NCI-H1694 treated with DMSO at 0.1 percent for 48 hours (cell line): ENCODE results near the gene SMARCAD1.
"Not testable (repeated sequence)": the region's sequence is repeated elsewhere in the genome, so short reads cannot be mapped to it uniquely, and the experiment has no call there.

ENCODE experiments used
- DNase-seq: peaks from one replicate; lab custom pipeline; 2025; lab: John Stamatoyannopoulos, UW

Gene SMARCAD1

DNA sequence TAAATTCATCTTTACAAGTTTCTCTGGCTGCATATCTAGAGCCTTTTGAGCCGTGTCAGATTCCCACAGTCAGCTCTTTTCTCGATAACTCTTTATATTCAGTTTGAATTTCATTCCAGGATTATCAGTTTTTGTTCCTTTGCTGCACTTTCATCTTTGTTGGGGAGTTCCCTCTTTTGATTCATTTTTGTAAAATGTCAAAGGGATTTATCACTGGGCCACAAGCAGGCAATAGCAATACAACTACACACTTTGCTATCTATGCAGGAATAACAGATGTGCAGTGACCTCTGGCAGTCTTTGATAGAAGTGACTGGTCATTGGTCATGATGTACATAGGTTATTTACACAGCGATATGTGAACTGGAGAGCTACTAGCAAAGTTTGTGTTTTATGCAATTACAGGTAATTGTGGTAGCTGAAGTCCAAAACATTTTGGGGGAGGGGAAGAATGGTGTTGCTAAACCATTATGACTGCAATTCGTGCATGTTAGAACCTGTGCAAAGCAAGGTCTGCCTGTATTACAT lies 91.1 kb downstream of the SMARCAD1 start:
- DNase-seq: no peak

DNA sequence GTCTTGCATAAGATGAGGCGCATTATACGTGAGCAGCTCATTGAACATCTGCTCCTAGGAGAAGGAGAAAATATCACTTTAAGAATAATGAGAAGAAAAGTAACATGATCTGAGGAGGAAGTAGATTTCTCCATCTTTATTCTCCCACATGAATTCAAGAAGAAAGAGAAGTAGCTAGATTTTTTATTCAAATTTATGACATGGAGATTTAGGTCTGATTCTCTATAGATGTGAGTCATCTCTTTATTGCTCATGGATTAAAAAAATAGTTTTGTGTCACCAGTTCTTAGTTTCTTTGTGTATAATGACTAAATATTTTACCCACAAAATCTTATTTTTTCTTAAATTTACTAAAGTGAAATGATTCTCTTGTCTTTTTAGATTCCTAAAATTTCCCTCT lies 94.5 kb downstream of the SMARCAD1 start:
- DNase-seq: no peak

DNA sequence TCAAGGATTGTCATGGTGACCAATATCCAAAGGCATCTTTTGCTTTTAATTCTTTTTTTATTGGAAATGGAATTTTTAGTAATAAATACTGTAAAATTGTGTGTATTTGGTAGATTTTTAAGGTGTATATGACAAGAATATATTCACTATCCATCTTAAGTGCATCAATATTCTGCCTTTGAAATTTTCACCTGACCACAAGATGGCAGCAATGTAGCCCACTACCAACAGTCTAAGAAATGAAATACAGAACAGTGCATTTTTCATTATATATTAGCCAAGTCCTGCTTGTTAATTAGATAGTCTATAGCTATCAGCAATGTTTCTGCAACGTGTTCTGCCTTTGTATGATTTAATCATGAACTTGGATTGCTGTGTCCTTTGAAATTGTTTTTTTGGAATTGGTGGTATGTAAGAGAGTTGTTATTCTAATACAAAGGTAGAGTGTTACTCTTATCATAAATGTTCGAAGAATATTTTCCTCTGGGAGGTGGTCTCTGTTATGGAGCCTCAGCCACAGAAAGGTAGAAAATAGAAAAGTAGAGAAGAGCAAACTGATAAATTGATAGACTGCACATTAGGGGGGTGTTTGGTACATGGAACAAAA lies 96.8 kb downstream of the SMARCAD1 start:
- DNase-seq: no peak

DNA sequence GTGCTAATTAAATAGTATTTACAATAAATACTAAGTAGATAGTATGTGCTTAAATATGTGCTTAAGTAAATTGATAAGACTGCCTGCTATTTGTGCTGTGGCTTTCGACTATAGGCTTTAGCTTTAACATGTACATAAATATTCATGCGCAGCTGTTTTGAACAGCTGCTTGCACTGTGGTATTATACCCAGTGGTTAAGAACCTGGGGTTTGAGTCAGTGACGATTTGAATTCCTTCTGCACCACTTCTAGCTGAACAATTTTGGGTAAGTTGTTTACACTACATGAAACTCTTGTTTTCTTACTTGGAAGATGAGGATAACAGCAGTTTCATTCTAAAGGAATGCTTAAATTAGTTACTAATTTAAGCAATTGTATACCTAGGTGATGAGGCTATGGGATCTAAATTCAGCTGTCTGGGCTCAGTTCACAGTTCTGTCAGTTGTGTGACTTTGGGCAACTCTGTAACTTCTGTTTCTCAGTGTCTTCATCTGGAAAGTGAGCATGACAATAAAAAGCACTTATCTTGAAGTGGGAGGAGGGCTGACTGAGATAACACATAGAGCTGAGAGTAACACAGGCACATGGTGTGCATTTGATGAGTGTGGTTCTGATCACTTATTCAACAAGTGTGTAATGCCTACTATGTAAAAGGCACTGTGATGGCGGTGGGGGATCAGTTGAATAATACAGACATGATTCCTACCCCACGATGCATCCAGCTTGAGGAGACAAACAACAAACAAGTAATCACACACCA lies 98.0 kb downstream of the SMARCAD1 start:
- DNase-seq: no peak

DNA sequence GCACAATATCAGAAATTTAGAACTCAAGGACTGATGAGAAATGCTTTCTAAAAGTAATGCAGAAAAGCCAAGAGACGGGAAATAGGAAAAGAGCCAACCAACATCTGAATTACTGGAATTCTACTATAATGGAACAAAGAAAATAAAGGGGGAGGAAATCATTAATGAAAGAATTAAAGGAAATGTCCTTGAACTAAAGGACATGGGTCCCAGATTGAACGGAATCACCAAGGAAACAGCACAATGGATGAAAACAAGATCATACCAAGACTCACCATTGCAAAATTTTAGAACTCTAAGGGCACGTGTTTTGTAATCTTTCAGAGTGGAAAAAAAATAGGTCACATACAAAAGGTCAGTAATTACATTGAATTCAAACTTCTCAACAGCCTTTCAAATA lies 99.0 kb downstream of the SMARCAD1 start:
- no peak for DNase-seq

DNA sequence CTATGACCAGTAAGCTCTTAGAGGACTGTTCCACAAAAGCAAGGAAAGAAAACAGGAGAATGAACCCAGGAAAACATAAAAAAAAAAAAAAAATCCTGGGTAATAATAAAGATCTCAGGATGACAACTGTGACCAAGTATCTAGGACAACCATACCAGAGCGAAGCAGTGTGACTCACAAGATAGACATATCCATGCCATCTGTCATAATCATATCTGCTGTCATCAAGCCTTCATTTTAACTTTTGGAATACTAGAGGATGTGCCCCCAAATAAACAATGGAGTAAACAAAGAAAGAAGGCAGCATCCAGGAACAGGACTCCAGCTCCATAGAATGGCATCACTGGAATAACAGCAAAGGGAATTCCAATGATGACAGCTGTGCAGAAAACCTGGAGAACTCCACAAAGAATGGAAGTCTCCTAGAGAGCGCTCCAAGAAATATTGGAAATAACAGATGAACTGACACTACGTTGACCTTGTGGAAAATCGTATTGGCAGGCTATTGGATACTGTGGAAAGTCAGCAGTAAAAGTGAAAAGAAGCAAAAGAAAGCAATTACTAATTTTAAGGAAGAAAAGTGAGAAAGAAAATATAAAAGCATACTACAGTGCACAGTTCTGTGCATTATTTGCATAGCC lies 99.7 kb downstream of the SMARCAD1 start:
- DNase-seq: no peak

DNA sequence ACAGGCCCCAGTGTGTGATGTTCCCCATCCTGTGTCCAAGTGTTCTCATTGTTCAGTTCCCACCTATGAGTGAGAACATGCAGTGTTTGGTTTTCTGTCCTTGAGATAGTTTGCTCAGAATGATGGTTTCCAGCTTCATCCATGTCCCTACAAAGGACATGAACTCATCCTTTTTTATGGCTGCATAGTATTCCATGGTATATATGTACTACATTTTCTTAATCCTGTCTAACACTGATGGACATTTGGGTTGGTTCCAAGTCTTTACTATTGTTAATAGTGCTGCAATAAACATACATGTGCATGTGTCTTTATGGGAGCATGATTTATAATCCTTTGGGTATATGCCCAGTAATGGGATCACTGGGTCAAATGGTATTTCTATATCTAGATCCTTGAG lies 112.3 kb downstream of the SMARCAD1 start:
- not testable (repeated sequence) for DNase-seq

DNA sequence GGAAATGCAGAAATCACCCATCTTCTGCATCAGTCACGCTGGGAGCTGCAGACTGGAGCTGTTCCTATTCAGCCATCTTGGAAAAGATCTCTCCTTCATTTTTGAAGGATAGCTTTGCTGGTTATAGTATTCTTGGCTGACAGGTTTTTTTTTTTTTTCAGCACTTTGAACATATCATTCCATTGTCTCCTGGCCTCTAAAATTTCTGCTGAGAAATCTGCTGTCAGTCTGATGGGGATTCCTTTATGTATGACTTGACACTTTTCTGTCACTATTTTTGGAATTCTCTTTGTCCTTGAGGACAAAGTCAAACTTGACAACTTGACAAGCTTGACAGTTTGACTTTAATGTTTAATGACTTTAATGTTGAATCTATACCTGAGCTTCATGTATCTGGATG lies 118.2 kb downstream of the SMARCAD1 start:
- no peak for DNase-seq

DNA sequence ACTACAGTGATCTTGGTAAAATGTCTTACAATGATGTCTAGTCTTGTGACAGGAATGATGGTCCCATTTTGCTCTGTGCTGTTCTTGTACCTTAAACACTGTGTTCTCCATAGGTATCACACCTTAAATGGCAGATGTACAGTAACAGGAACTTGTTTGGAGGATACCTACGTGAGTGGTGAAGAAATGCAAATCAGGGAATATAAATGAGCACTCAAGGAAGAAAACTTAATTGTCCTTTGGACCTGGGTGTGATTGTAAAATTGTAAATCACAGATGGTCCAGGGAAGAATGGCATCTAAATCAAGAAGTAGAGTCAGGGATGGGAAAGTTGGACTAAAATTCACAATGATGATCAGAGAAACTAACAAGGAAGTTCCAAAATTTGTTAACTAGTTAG lies 122.3 kb downstream of the SMARCAD1 start:
- DNase-seq: no peak

DNA sequence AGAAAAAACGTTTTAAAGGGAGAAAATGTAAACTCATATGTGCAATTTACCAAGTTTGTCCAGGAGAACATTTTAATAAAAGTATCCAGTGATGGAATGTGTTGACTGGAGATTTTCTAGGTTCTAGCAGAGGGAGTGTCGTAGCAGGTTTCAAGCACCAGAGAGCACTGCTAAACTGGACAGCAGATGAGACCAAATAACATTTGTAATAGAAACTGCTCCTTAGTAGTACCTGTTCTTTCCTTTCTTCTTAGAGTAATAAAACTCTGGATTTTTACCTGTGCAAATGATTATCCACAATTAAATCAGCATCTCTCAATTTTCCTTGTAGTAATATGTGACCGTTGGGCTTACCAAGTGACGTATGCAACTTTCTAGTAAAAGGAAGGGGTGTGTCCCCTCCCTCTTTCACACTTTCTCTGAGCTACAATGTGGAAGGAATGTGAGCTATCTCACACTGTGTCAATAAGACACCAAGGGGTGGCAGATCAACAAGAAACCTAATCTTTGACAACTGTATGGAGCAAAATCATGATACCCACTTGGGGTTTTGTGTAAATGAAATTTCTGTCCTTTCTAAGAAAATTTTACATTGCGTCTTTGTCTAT lies 125.4 kb downstream of the SMARCAD1 start:
- no peak for DNase-seq

DNA sequence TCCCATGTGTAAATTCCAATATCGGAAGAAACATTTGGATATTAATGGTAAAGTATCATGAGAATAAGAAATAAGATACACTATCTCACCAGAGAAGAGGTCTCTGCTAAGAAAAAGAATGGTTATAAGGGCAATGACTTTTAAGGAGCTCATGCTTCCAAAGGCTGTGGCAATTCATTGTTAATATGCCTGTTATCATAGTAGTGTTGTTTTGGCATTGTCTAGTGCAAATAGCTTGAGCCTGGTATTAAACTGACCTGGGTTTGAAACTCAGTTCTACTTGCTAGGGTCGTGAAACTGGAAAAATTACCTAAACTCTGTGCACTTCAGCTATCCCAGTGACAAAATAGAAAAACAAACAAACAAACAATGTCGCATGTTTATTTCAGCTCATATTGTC lies 126.2 kb downstream of the SMARCAD1 start:
- no peak for DNase-seq

DNA sequence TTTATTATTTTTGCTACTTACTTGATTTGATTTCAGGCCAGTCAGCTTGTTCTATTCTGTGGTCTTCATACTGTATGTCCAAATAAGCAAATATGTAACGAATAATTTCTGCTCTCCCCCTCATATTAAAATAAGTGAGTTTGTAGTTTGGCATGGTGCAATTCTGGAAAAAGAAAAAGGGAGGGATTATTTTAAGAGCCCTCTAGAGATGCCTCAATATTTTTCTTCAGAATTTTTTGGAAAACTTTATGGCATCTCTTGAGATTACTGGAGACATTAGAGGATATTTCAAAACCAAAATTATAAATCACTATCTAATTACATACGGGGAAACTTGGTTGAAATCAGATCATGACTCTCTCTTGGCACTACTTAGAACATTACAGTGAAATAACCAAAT lies 126.8 kb downstream of the SMARCAD1 start:
- DNase-seq: no peak

DNA sequence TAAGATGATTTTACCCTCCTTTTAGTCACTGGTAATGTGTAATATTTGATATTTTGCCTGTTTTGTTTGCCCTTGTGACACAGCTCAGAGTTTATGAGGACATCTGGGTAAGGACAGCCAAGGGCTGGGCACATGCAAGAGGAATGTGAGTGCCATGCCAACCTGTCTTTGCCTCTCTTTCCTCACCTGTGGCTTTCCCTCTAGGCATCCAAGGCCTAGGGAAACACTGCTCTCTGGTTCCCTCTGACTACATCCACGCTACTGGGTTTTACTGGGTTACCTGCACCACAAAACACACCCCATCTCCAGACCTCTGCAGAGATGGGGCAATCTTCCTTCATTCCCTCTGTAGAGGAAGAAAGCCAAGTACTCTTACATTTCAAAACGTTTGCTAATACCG lies 127.3 kb downstream of the SMARCAD1 start:
- no peak for DNase-seq

DNA sequence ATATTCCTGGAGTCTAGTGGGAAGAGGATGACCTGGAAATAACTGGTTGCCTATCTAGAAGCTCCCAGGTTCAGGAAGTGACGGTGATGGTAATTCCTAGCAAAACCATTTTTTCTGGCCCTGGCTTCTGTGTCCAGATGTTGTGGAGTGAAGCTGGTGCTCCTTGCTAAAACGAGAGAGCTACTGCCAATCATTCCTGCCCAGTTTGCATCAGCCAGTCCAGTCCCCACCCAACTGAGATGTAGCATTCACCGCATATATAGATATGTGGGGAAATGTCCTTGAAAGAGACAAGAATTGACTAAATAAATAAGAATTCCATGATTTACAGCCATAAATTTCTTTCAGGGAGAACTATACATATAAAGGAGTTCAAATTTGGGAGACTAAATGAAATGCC lies 128.6 kb downstream of the SMARCAD1 start:
- DNase-seq: no peak

DNA sequence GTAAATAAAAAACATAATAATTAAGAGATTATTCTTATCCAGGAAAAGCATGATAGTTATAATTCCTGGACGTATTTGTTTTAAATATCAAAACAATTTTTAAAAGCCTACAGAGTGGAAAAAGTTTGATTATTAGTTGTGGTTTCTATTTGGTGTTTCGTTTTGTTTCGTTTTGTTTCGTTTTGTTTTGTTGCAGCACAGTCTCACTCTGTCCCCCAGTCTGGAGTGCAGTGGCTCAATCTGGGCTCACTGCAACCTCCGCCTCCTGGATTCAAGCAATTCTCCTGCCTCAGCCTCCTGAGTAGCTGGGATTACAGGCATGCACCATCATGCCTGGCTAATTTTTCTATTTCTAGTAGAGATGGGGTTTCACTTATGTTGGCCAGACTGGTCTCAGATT lies 129.1 kb downstream of the SMARCAD1 start:
- DNase-seq: not testable (repeated sequence)

DNA sequence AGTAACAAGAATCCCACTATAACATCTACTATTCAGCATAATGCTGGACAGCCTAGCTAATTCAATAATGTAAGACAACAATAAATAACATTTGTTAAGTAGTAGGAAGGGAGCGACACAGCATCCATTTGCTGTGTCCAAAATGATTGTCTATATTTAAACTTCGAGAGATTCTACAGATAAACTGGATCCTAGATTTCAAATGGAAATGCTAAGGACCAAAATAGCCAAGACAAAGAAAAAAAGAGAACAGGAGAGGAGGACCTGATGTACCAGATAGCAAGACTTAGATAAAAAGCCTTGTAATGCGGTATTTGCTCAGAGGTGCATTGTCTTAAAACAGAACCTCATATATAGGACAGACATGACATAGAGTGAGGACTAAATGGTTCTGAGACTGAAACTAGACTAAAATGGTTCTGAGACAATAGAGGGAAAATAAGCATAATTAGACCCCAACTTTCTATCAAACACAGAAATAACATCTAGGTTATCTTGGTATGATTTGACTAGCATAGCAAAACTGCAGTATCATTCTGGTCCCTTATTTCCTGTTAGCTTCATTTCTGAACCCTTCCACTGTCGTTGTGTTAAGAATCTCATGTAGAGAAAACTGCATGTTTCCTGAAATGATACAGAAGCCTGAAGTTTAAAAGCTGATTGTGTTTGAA lies 131.2 kb downstream of the SMARCAD1 start:
- no peak for DNase-seq

DNA sequence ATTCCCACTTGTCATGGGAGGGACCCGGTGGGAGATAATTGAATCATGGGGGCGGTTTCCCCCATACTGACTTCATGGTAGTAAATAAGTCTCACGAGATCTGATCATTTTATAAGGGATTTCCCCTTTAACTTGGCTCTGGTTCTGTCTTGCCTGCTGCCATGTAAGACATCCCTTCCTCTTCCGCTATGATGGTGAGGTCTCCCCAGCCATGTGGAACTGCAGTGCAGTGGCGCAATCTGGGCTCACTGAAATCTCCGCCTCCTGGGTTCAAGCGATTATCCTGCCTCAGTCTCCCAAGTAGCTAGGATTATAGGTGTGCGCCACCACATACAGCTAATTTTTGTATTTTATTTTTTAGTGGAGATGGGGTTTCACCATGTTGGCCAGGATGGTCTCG lies 132.1 kb downstream of the SMARCAD1 start:
- DNase-seq: no peak
